GM23338 (cell line): ENCODE data around the gene FCHSD2. TPM values are rescaled to one million over a fixed set of nuclear protein-coding genes. Genes with fewer than 3 reads are reported as not detected.

ENCODE experiments used
- ATAC-seq: fragments of 200-7000 bp; cut with Tn5 transposase; 3 replicates; pipeline ENCODE4 v1.9.1; 2020
- DNase-seq: peaks from one replicate; pipeline ENCODE4 v3.0.0-alpha.2; 2015; ENCODE audit warnings: low spot score
- H2AFZ ChIP-seq: fragments of 200-600 bp; sonication (generic); 2 replicates; pipeline ENCODE4 v1.8.0; 2016; ENCODE audit warnings: antibody characterized with exemption, mild to moderate bottlenecking, moderate library complexity
- H3F3A ChIP-seq: fragments of 200-600 bp; sonication (generic); replicated peaks from 2 replicates; pipeline ENCODE4 v1.8.0; 2017; ENCODE audit warnings: antibody characterized with exemption, mixed run types, low read depth
- H3K27ac ChIP-seq: fragments of 200-600 bp; sonication (generic); 2 replicates; pipeline ENCODE4 v1.6.1; 2016; ENCODE audit warnings: low read depth
- H3K27me3 ChIP-seq: fragments of 200-600 bp; sonication (generic); 2 replicates; pipeline ENCODE4 v1.8.0; 2016; ENCODE audit warnings: mild to moderate bottlenecking, mixed run types, moderate library complexity; ENCODE audit not compliant: insufficient read depth
- H3K36me3 ChIP-seq: fragments of 200-600 bp; sonication (generic); 2 replicates; pipeline ENCODE4 v1.8.0; 2016; ENCODE audit warnings: mild to moderate bottlenecking; ENCODE audit not compliant: insufficient read depth
- H3K4me1 ChIP-seq: fragments of 200-600 bp; sonication (generic); 2 replicates; pipeline ENCODE4 v1.8.0; 2016; ENCODE audit warnings: mild to moderate bottlenecking, moderate library complexity; ENCODE audit not compliant: insufficient read depth
- H3K4me2 ChIP-seq: fragments of 200-600 bp; sonication (generic); 2 replicates; pipeline ENCODE4 v1.7.1; 2017; ENCODE audit warnings: mixed run types
- H3K4me3 ChIP-seq: fragments of 200-600 bp; sonication (generic); 2 replicates; pipeline ENCODE4 v1.6.1; 2016; ENCODE audit warnings: mixed run types
- H3K79me2 ChIP-seq: fragments of 200-600 bp; sonication (generic); replicated peaks from 2 replicates; pipeline ENCODE4 v1.8.0; 2017; ENCODE audit warnings: mild to moderate bottlenecking; ENCODE audit not compliant: insufficient read depth
- H3K9me2 ChIP-seq: fragments of 200-600 bp; sonication (generic); 2 replicates; pipeline ENCODE4 v1.8.0; 2017; ENCODE audit not compliant: insufficient read depth
- H4K20me1 ChIP-seq: fragments of 200-600 bp; sonication (generic); replicated peaks from 2 replicates; pipeline ENCODE4 v1.8.0; 2017; ENCODE audit warnings: mild to moderate bottlenecking; ENCODE audit not compliant: insufficient read depth
- H3K27ac Mint-ChIP-seq: 2 replicates; pipeline ENCODE4 v1.8.0; 2020; ENCODE audit warnings: inconsistent platforms, mild to moderate bottlenecking, moderate library complexity, mixed read lengths
- H3K27me3 Mint-ChIP-seq: 3 replicates; pipeline ENCODE4 v1.8.0; 2022; ENCODE audit warnings: low read depth, mild to moderate bottlenecking, moderate library complexity, mixed read lengths, inconsistent platforms; ENCODE audit not compliant: insufficient read depth, poor library complexity
- H3K36me3 Mint-ChIP-seq: 3 replicates; pipeline ENCODE4 v1.8.0; 2021; ENCODE audit warnings: low read depth, mild to moderate bottlenecking, inconsistent platforms, moderate library complexity, mixed read lengths
- H3K4me1 Mint-ChIP-seq: 3 replicates; pipeline ENCODE4 v1.8.0; 2020; ENCODE audit warnings: mild to moderate bottlenecking, inconsistent platforms, mixed read lengths
- H3K4me3 Mint-ChIP-seq: 3 replicates; pipeline ENCODE4 v1.8.0; 2021; ENCODE audit warnings: moderate library complexity, mild to moderate bottlenecking, inconsistent platforms, mixed read lengths
- H3K9me3 Mint-ChIP-seq: 3 replicates; pipeline ENCODE4 v1.8.0; 2020; ENCODE audit warnings: moderate library complexity, mild to moderate bottlenecking, inconsistent platforms, mixed read lengths
- CTCF ChIP-seq, 2 experiments: fragments of 200-600 bp in 1 of 2; sonication (generic) in 1 of 2; conservative IDR thresholded peaks; 2 replicates each; pipeline versions ENCODE4 v1.5.1 to v1.6.1; 2016 to 2017; ENCODE audit warnings: antibody characterized with exemption in 2 of 2, low read depth in 2 of 2, mild to moderate bottlenecking in 2 of 2, moderate library complexity in 1 of 2
- ETS1 ChIP-seq: IDR thresholded peaks from 2 replicates; pipeline ENCODE4 v1.6.1; 2016; ENCODE audit warnings: antibody characterized with exemption
- EZH2 ChIP-seq: fragments of 200-600 bp; sonication (generic); IDR thresholded peaks from one replicate; pipeline ENCODE4 v1.8.0; 2017; ENCODE audit warnings: antibody characterized with exemption, mild to moderate bottlenecking, low read depth; ENCODE audit not compliant: unreplicated experiment
- EZH2phosphoT487 ChIP-seq: fragments of 200-600 bp; sonication (generic); IDR thresholded peaks from one replicate; pipeline ENCODE4 v1.8.1; 2018; ENCODE audit warnings: antibody characterized with exemption; ENCODE audit not compliant: unreplicated experiment
- JUNB ChIP-seq: IDR thresholded peaks from one replicate; pipeline ENCODE4 v1.6.1; 2016; ENCODE audit warnings: antibody characterized with exemption; ENCODE audit not compliant: unreplicated experiment
- NANOG ChIP-seq: IDR thresholded peaks from 2 replicates; pipeline ENCODE4 v1.6.1; 2016; ENCODE audit warnings: antibody characterized with exemption, borderline replicate concordance
- POLR2AphosphoS5 ChIP-seq: IDR thresholded peaks from 2 replicates; pipeline ENCODE4 v1.6.1; 2016; ENCODE audit warnings: antibody characterized with exemption, low read depth
- REST ChIP-seq: IDR thresholded peaks from one replicate; pipeline ENCODE4 v1.6.1; 2018; ENCODE audit warnings: antibody characterized with exemption; ENCODE audit not compliant: unreplicated experiment
- STAT1 ChIP-seq: IDR thresholded peaks from one replicate; pipeline ENCODE4 v1.6.1; 2016; ENCODE audit warnings: antibody characterized with exemption; ENCODE audit not compliant: unreplicated experiment
- ZNF331 ChIP-seq: fragments of 250-450 bp; sonication (Bioruptor Pico); IDR thresholded peaks from 2 replicates; pipeline ENCODE4 v1.5.0; 2020; ENCODE audit warnings: low read depth, mild to moderate bottlenecking, moderate library complexity
- polyA plus RNA-seq: library from polyadenylated mRNA; unstranded; fragments of >200 nt; fragmentation: Nextera tagmentation; extraction: Ambion mirVana; gene quantifications from 2 replicates; pipeline ENCODE4 v1.2.1, GENCODE V29; 2016
- total RNA-seq: library from RNA; depleted of rRNA; stranded (reverse); fragments of >200 nt; shearing (Covaris generic); gene quantifications from 2 replicates; pipeline ENCODE4 v1.2.3, GENCODE V29; 2014

Gene FCHSD2
- total and polyA plus RNA-seq, 2 experiments from 2014 or later, result 3.6 to 5.2 TPM

- Histone ChIP-seq H3F3A (no peaks in the 10 kb centered on the region), H3K4me3 (no peak overlapping the region), H4K20me1 (no peaks in the 10 kb centered on the region), H3K9me2 (no peaks in the 10 kb centered on the region), H3K4me1 (peaks cover 6% of the 10 kb centered on the region; the same call in 1 of the 2 replicates), H3K27ac (no peak overlapping the region), H2AFZ (no peak overlapping the region), H3K27me3 (no peaks in the 10 kb centered on the region), H3K4me2 (no peak overlapping the region), H3K36me3 (no peaks in the 10 kb centered on the region), H3K79me2 (no peaks in the 10 kb centered on the region)
- TF ChIP-seq CTCF (conservative IDR thresholded peaks at IDR 0.05; ENCODE audit: low read depth in 2 of 2) (no peak), ZNF331 (no peak), EZH2phosphoT487 (no peak), POLR2AphosphoS5 (no peak), STAT1 (no peak)
- no peaks in the 10 kb centered on the region for H3K36me3 Mint-ChIP-seq
- no peak overlapping the region for H3K27ac Mint-ChIP-seq
- H3K4me3 Mint-ChIP-seq, result no peak overlapping the region
- ATAC-seq (no peak), DNase-seq (no peak)
- H3K27me3 Mint-ChIP-seq, result no peaks in the 10 kb centered on the region
- H3K9me3 Mint-ChIP-seq, result no peaks in the 10 kb centered on the region
- peaks cover 9% of the 10 kb centered on the region; the same call in 2 of the 3 replicates for H3K4me1 Mint-ChIP-seq
These were observed 282.1 kb downstream of the FCHSD2 start for GRCh38 chr11:72860010-72860409.

GRCh38 chr11:72859126-72859525, 283.0 kb downstream of the FCHSD2 start:
- no peak overlapping the region for H3K4me3 Mint-ChIP-seq
- no peaks in the 10 kb centered on the region for H4K20me1 ChIP-seq
- no peak for DNase-seq
- H3K4me1 Mint-ChIP-seq, result peaks cover 9% of the 10 kb centered on the region; the same call in 2 of the 3 replicates
- no peak overlapping the region for H3K27ac Mint-ChIP-seq
- no peak overlapping the region for H3K4me2 ChIP-seq
- no peaks in the 10 kb centered on the region for H3F3A ChIP-seq
- H3K4me3 ChIP-seq, result no peak overlapping the region
- H3K27ac ChIP-seq, result no peak overlapping the region
- peaks cover 6% of the 10 kb centered on the region; the same call in 1 of the 2 replicates for H3K4me1 ChIP-seq
- no peaks in the 10 kb centered on the region for H3K27me3 Mint-ChIP-seq
- H3K36me3 Mint-ChIP-seq, result no peaks in the 10 kb centered on the region
- no peak for ATAC-seq
- no peaks in the 10 kb centered on the region for H3K9me3 Mint-ChIP-seq
- no peaks in the 10 kb centered on the region for H3K9me2 ChIP-seq
- H2AFZ ChIP-seq, result no peak overlapping the region
- no peaks in the 10 kb centered on the region for H3K27me3 ChIP-seq
- no peaks in the 10 kb centered on the region for H3K36me3 ChIP-seq
- H3K79me2 ChIP-seq, result no peaks in the 10 kb centered on the region
- TF ChIP-seq JUNB, result no peak
- no peak for TF ChIP-seq EZH2
- no peak for TF ChIP-seq NANOG
- TF ChIP-seq STAT1, result no peak
- no peak for TF ChIP-seq CTCF (conservative IDR thresholded peaks at IDR 0.05; ENCODE audit: low read depth in 2 of 2)
- TF ChIP-seq REST, result no peak
- no peak for TF ChIP-seq EZH2phosphoT487
- no peak for TF ChIP-seq ETS1
